Tongue (tissue), 2 donors: Measurements from ENCODE around the gene HOMER3. TPM values are rescaled to one million over a fixed set of nuclear protein-coding genes. Genes with fewer than 3 reads are reported as not detected.
"Not testable (repeated sequence)": the region's sequence is repeated elsewhere in the genome, so short reads cannot be mapped to it uniquely, and the experiment has no call there.

ENCODE experiments used
- DNase-seq: peaks from one replicate; pipeline ENCODE4 v3.0.0-alpha.2; 2015
- total RNA-seq: library from RNA; depleted of rRNA; stranded (reverse); fragments of >200 nt; gene quantifications from one replicate; pipeline ENCODE4 v1.2.3, GENCODE V29; 2014

HOMER3 gene
- total RNA-seq, 1 donor from 2014 or later: 30.1 TPM

DNA sequence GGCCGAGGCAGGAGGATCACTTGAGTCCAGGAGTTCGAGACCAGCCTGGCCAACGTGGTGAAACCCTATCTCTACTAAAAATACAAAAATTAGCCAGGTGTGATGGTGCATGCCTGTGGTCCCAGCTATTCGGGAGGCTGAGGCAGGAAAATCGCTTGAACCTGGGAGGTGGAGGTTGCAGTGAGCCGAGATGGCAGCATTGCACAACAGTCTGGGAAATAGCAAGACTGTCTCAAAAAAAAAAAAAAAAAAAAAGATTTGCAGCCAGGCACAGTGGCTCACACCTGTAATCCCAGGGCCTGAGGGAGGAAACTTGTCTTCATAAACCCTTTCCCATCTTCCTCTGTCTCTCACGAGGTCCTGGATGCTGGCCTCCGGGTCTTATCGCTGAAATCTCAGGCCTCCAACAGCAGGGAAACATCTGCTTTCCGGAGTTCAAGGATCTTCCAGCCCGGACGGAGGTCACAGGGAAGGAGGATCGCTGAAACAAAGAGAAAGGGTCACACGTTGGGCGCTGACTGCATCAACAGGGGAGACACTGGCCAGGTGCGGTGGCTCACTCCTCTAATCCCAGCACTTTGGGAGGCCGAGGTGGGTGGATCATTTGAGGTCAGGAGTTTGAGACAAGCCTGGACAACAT lies 11.5 kb upstream of the HOMER3 start:
- DNase-seq: not testable (repeated sequence)

DNA sequence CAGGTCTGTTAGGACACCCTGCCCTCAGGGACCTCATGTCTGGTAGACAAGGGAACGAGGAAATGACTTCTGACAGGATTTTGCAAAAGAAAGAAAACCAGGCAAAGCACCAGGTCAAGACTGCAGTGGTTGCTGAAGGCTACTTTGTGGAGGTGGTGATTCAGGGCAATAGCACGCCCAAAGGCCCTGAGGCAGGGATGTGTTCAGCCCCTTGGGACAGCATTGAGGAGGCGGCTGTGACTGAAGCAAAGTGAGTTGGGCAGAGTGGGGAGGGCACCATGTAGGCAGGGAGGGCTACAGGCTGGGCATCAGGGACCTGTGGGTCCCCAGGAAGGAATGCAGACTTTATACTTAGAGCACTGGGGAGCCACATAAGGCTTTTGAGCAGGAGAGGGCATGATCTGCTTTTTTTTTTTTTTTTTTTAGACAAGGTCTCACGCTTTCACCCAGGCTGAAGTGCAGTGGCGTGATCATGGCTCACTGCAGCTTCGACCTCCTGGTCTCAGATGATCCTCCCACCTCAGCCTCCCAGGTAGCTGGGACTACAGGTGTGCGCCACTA lies 10.8 kb upstream of the HOMER3 start:
- DNase-seq: no peak

DNA sequence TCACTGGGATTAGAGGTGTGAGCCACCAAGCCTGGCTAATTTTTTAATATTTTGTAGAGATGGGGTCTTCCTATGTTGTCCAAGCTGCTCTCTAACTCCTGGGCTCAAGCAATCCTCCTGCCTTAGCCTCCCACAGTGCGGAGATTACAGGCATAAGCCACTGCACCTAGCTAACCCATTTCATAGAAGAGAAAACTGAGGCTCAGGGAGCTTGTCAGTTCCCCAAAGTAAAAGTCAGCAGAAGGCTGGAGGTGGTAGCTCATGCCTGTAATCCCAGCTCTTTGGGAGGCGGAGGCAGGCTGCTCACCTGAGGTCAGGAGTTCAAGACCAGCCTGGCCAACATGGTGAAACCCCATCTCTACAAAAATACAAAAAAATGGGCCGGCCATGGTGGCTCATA lies 8.8 kb upstream of the HOMER3 start:
- DNase-seq: no peak

DNA sequence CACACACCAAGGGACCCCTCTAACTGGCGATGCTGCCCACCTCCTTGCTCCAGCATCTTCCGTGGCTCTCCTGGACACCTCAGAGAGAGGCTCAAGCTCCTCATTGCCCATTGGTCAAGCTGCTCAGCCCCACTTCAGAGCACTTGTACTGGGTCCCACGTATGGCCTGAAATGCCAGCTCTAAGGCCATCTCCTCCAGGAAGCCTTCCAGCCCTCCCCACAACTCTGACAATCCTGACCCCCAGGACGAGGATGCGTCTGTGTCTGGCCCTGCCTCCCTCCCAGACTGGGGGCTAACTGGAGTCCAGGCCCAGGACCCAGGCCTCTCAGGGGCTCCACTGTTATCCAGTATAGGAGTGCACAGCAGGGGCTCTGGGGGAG lies 7.9 kb upstream of the HOMER3 start:
- DNase-seq: no peak

DNA sequence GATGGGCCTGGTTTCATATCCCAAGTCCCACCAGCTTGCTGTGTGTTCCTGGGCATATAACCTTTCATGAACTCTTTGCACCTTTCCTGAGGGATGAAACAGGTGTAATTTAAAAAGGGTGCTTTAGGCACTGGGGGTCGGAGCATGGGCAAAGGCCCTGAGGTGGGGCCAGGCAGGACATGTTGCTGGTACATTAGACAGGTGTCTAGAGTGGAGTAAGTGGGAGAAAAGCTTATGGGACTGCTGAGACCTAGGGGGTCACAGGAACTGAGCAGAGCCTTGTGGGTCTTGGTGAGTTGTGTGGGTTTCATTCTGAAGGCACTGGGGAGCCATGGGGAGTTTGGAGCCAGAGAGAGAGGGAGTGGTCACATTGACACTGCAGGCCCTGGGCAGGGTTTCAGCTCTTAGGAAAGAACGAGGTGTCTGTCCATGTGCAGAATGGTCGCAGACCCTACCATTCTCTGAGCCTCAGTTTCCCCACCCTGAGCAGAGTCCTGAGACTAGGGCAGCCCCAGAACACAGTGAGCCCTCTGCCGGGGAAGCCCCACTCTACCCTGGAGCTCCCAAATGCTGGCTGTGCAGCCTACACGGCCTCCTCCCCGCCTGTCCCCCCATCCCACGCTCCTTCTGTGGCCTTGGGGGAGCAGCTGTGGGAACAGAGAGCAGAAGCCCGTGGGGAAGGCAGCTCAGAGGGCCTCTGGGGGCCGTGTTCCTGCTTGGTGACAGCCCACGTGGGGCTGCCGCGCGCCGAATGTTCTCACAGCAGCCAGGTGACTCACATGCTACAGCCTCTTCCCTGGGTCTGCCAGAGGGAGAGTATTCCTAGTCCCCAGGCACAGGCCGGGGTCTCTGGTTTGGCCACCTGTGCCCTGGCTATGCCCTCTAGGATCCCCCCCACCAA lies 7.3 kb upstream of the HOMER3 start:
- DNase-seq: no peak

DNA sequence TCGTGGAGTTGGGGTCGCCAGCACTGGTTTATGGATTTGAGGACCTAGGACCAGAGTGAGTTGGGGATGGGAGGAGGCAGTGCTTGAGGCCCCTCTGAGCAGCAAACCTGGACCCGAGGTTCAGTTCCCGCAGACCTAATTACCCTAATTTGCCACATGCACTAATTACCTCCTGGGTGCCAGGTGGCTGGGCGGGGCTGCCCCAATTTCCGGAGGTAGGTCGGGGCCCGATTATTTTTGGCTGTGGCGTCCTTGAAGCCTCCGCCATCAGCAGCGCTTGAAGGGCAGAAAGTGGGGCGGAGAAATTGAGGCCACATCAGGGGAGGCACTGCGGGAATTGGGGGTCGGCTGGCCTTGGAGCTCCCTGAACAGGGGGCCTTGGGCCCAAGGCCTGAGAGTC lies 5.9 kb upstream of the HOMER3 start:
- no peak for DNase-seq

DNA sequence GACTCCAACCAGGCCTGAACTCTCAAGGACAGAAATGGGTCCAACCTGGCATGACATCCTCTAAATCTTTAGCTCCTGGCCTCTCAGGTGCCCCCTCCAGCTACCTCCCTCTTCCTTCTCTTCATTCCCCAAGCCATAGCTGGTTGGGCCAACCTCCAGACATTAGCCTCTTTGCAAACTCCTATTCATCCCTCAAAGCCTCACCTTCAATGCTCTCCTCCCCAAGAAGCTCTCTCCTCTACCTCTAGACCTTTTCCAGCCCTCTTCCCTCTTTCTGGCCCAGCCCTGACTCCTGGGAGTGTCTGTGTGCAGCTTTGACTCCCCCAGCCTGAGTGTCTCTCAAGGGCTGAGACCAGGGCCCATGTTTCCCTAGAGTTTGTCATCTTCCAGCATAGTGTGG lies 5.3 kb upstream of the HOMER3 start:
- no peak for DNase-seq

DNA sequence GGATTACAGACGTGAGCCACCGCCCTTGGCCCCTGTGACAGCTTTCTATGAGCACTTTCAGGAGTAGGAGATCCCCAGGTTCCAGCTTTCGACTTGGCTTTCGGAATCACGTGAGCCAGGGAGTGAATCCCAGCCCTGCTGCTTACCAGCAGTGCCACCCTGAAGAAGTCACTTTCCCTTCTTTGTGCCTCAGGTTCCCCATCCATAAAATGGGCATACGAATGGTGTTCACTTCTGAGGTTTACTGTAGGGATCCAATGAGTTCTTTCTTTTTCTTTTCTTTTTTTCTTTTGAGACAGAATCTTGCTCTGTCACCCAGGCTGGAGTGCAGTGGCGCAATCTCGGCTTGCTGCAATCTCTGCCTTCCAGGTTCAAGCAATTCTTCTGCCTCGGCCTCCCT lies 4.3 kb upstream of the HOMER3 start:
- no peak for DNase-seq

DNA sequence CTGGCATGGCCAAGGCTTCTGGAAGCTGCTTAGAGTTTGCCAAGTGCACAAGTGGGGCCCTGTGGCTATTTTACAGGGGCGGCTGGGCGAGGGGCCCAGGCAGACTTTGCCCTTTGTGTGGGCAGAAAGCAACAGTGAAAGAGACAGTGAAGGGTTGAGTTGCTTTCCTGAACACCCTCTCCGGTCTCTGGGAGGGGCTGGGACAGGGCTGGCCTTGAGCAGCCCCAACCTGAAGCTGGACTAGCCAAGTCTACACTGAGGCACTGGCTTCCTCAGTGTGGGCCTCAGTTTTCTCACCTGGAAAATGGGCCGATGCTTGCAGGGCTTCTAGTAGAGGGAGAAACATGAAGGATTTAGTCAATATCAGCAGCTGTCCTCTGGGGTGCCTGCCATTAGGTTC lies 2.4 kb upstream of the HOMER3 start:
- no peak for DNase-seq

DNA sequence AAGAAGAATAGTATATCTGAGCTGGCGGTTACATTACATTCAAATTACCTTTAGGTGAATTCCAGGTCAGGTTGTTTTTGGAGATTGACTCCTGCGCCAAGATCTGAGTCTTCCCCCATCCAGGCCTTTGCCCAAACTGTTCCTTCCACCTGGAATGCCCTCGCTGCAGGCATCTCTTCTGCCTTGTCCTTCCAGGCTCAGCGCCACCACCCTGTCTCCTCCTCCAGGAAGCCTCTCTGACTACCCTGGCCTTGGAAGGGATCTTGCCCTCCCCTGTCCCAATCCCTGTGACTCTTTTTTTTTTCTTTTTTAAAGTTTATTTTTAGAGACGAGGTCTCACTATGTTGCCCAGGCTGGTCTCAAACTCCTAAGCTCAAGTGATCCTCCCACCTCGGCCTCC lies 1.7 kb upstream of the HOMER3 start:
- DNase-seq: no peak

DNA sequence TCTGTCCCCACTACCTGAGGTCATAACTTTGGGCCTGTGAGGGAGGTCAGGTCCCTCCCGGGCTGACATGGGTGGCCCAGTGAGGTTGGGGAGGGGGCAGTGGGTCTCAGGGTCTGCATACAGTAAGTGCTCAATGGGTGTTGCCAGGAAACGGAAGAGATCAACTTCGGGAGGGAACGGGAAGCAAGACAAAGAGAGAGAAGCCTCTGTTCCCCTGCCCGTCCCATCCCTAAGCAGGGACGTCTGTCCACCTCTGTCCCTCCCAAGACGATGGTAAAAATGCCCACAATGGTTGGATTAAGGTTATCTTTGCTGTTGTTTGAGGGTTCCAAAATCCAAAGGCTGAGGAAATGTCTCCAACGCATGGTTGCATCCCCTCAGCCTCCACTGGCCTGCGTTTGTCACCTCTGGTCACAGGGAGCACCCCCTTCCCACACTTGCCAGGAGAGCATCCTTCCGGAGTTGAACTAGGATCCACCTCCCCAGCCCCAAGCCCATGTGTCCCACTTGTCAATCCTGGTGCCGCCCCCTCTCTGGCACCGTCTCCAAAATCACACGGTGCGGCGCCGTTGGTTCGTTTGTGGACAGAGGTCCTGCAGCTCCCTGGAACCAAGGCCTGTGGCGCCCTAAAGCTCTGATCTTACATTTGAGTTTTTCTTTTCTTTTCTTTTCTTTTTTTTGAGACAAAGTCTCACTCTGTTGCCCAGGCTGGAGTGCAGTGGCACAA lies 774 bp upstream of the HOMER3 start:
- no peak for DNase-seq

DNA sequence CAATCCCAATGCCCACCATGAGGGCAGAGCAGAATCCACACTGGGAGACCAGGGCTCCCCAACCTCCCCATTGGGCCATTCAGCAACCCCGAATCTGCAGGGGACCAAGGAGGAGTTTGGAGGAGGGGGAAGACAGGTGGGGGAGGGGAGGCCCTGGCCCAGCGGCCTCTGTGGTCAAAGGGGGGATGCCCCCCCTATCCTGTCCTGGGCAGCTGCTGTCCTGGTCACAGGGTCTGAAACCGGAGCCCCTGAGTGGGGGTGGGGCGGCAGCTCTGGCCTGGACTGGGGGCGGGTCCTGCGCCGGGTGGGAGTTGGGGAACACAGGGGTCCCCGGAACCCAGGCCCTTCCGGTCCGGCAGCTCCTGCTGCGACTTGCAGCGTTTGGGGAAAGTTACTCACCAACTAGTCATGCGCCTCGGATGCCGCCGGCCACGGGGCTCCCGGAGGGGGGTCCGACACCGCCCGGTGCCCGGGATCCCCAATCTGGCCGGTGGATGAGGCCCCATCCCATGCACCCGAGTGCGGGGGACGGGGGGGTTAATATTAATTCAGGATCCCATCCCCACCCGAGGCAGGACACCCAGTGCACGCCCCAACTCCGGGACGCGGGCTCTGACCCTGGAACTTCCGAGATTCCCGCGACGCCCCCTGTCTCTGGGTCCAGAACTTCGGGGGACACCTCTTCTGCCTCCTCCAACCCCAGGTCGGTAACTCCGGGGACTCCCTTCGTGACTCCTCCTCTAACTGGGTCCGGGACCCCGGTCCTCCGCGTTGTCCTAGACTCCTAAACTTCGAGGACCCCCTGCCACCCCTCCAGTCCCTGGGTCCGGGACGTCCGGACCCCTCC lies 872 bp downstream of the HOMER3 start:
- peak; percentile 77 for DNase-seq

DNA sequence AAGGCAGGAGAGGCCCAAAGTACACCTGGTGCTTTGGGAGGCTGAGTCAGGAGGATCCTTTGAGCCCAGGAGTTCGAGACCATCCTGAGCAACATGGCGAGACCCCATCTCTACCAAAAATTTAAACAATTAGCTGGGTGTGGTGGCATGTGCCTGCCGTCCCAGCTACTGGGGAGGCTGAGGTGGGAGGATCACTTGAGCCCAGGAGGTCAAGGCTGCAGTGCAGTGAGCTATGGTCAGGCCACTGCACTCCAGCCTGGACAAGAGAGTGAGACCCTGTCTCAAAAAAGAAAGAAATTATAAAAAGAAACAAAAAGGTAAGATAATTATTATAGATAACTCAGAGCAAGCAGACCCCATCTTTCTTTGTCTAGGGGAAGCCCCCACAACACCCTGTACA lies 1.9 kb downstream of the HOMER3 start:
- no peak for DNase-seq

DNA sequence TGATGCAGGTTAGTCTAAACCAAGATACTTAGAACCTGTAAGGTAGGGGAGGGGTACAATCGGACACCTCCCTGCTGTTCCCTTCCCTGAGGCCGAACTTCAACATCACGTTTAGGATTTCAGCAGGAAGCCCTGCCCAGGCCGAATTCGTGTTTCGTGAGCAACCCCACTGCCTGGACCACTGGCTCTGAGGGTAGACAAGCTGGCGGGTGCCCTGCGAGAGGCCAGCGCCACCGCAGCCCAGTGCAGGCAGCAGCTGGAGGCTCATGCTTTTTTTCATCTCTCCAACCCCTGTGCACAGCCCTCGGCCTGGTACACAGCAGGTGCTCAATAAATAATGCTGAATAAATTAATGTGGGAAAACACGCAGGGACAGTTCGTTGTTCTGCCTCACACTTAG lies 7.7 kb downstream of the HOMER3 start:
- DNase-seq: no peak

DNA sequence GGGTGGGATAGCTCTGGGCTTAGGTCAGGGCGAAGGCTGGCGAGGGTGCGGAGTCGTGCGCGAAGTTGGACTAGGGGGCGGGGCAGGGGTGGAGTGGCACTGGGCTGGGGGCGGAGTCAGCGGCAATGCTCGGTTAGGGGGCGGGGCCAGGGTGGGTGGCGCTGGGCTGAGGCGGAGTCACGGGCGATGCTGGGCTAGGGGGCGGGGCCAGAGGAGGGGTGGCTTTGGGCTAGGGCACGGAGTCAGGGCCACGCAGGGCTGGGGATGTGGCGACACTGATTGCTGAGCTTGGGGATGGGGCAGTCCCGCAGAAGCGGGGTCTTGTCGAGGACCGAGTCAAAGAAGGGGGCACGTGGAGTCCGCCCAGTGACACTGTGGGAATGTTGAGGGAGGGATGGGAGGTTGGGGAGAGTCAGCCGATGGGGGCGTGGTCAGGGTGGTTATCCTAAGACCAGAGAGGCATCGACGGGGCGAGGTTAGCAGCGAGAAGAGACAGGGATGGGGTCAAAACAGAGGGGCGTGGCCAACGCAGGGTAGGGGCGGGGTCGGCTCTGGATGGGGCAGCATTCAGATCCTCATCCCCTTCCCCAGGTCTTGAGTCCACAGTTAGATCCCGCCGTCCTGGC lies 8.7 kb downstream of the HOMER3 start:
- DNase-seq: peak; percentile 71

DNA sequence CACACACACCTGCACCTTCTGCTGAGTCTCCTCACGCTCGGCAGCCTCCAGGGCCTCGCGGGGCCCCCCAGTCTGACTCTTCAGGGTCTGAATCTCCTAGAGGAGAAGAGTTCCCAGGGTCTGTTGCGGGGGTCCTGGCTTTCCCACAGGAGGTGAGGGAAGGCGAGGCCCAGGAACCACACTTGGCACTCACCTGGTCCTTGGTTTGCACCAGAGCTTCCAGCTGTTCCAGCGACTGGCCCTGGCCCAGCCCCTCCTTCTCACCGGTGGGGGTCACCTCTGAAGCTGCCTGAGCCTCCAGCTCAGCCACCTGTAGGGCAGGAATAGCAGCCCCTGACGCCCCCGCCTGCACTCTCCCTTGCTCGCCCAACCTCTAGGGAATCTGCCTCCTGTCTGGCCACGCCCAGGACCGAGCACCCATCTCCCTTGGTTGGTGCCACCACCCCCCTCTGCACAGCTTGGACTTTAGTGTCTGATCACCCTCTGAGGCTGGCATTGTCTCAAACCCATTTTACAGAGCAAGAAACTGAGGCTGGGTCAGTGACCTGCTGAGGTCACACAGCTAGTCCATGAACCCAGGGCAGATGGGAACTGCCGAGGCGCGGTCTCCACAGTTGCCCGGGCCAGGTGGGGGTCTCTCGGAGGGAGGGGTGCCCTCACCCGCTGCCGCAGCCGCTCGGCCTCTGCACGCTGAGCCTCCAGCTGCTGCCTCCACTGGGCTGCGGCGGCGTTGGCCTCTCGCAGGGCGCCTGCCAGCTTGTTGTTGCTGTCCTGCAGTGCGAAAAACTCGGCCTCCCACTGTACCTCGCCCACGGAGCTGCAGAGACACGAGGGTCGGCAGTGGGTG lies 9.5 kb downstream of the HOMER3 start:
- DNase-seq: no peak

DNA sequence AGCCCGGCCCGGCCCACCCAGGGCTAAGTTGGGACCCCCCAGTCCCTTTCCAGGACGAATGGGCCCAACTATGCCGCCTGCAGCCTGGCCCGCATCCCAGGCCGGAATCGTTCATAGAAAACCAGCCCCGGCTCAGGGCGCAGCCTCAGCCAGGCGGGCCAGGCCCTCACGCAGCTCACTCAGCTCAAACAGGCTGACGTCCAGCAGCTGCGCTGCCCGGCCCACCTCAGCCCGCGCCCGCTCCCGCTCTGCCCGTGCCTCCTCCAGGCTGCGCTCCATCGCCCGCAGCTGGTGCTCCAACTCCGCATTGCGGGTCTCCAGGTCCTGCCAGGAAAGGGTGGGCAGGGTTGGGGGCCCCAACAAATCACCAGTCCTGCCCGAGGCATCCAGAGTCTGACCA lies 11.7 kb downstream of the HOMER3 start:
- no peak for DNase-seq

DNA sequence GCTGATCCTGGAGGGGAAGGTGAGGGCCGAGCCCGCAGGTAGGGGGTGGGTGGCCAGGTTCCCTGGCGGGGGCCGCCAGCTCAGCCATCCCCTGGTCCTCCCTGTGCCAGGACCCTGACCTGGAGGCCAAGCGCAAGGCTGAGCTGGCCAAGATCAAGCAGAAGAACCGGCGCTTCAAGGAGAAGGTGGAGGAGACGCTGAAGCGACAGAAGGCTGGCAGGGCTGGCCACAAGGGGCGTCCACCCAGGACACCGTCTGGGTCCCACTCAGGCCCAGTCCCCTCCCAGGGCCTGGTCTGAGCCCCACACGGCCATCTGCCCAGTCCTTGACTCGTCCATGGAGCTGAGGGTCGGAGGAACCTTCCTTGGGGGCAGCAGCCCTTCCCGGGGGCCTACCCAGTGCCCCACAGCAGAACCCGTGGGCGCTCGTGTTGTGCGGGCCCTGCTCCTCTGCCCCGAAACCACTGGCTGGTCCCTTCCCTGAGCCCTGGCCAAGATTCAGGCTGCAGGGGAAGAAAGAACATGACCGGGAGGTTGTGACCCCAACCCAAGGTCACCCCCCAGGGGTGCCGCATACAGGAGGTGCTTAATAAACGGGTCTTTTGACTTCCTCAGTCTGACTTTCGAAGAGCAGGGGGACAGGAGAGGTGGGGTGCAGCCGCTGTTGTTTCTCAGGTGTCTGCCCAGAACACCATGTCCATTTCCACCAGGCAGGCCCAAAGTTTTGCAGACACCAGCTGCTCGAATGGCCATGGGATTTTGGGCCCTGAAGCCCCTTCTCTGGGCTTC lies 12.8 kb downstream of the HOMER3 start:
- DNase-seq: no peak

DNA sequence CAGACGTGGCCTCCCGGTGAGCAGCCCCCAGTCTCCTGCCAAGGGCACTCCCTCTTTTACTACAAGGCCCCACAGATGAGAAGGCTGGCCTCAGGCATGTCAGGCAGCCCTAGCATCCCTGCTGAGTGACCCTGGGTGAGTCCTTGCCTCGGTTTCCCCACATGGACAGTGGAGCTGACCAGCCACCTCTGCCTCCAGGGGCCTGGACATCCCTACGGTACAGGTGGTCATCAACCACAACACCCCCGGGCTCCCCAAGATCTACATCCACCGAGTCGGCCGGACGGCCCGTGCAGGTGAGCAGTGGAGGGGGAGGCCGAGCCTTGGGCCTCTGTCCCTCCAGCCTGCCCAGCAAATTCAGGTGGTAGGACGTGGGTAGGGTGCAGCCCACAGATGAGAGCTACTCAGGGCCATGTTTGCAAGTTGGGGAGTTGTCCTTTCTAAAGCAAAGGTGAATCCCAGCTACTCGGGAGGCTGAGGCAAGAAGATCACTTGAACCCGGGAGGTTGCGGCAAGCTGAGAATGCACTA lies 16.3 kb downstream of the HOMER3 start:
- no peak for DNase-seq
